ENCODE measurements around the gene GRIA1. TPM values are rescaled to one million over a fixed set of nuclear protein-coding genes. Genes with fewer than 3 reads are reported as not detected.

Gene GRIA1
- total RNA-seq, 2 donors from 2014 or later = 1.2 TPM; not detected in 1

DNA sequence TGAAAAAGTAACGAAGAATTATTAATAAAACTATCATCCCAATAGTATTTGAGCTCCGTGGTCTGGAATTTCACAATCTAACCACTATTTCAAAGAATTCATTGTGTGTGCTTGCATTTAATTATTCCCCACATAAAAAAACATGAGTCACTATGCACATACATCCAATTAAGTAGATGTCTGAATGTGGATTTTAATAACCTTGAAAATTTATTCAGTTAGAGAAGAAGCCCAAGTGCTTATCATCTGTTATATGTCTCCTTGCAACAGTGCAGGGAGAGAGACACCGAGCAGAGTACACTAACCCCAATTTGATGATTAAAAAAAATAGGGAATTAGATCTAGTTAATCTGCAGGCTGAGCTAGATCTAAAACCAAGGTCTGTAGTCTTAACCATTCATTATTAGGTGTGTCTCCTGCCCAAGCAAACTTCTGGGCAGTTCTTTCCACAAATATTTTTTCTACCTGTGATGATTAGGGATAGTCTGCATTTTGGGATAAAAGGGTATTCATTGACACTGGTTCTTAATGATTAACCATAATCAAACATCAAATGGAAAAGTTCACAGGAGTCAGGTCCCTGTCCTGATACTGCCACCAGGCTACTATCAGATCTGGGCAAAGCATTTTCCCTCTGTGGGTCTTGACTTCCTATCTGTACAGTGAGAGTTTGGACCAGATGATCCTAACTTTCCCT is 164.2 kb downstream of the GRIA1 start:
- H3K4me3 ChIP-seq (ENCODE audit: low read length) = no peak overlapping the region
- Mint-ChIP-seq H3K4me3 (no peak overlapping the region), H3K36me3 (ENCODE audit: low read depth) (no peaks in the 10 kb centered on the region), H3K9me3 (no peaks in the 10 kb centered on the region), H3K27ac (no peak overlapping the region), H3K4me1 (peaks cover 3% of the 10 kb centered on the region), H3K27me3 (ENCODE audit: insufficient read depth) (no peaks in the 10 kb centered on the region)
- no peak overlapping the region for H3K27ac ChIP-seq (ENCODE audit: low read depth, low read length)
- no peaks in the 10 kb centered on the region for H3K36me3 ChIP-seq (ENCODE audit: control insufficient read depth, insufficient read depth, low read length)
- no peak overlapping the region for H3K9ac ChIP-seq (ENCODE audit: extremely low read depth, low read length, poor library complexity, severe bottlenecking)
- TF ChIP-seq, protein P1, sequence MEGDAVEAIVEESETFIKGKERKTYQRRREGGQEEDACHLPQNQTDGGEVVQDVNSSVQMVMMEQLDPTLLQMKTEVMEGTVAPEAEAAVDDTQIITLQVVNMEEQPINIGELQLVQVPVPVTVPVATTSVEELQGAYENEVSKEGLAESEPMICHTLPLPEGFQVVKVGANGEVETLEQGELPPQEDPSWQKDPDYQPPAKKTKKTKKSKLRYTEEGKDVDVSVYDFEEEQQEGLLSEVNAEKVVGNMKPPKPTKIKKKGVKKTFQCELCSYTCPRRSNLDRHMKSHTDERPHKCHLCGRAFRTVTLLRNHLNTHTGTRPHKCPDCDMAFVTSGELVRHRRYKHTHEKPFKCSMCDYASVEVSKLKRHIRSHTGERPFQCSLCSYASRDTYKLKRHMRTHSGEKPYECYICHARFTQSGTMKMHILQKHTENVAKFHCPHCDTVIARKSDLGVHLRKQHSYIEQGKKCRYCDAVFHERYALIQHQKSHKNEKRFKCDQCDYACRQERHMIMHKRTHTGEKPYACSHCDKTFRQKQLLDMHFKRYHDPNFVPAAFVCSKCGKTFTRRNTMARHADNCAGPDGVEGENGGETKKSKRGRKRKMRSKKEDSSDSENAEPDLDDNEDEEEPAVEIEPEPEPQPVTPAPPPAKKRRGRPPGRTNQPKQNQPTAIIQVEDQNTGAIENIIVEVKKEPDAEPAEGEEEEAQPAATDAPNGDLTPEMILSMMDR (conservative IDR thresholded peaks at IDR 0.05) = no peak
- H3K4me1 ChIP-seq (ENCODE audit: control insufficient read depth, insufficient read depth, low read length) = no peaks in the 10 kb centered on the region
- DNase-seq = no peak
- H3K27me3 ChIP-seq (ENCODE audit: control insufficient read depth, insufficient read depth, low read length, poor library complexity, severe bottlenecking) = no peaks in the 10 kb centered on the region
- WGBS, 2 experiments (ENCODE audit: insufficient coverage in 1 of 2, insufficient read length in 1 of 2) = 93% methylated on average over 3 of the region's 3 CpGs; no CpG with 5 or more reads in 1 of the 2 experiments
- H3K9me3 ChIP-seq (ENCODE audit: control insufficient read depth, low read length) = no peaks in the 10 kb centered on the region

DNA sequence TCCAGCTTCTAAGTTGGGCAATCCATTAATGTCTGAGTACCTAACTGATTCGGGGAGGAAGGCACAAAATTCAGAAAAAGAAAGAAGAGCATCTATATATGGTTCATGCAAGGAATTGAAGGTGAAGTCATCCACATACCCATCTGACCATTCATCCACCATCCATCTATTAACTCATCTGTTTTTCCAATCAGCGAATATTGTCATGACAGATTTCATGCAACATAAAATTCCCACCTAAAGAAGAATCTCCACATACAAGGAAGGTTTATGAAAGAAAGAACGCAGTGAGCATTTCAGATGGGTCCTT is 164.7 kb downstream of the GRIA1 start:
- 83 to 100% methylated on average over 1 to 3 of the region's 3 CpGs for WGBS, 2 experiments (ENCODE audit: insufficient coverage in 1 of 2, insufficient read length in 1 of 2)
- Mint-ChIP-seq H3K4me1 (peaks cover 3% of the 10 kb centered on the region), H3K27me3 (ENCODE audit: insufficient read depth) (no peaks in the 10 kb centered on the region), H3K9me3 (no peaks in the 10 kb centered on the region), H3K4me3 (no peak overlapping the region), H3K36me3 (ENCODE audit: low read depth) (no peaks in the 10 kb centered on the region), H3K27ac (no peak overlapping the region)
- H3K9ac ChIP-seq (ENCODE audit: extremely low read depth, low read length, poor library complexity, severe bottlenecking) = no peak overlapping the region
- TF ChIP-seq, protein P1 (conservative IDR thresholded peaks at IDR 0.05) = no peak
- no peaks in the 10 kb centered on the region for H3K9me3 ChIP-seq (ENCODE audit: control insufficient read depth, low read length)
- H3K27me3 ChIP-seq (ENCODE audit: control insufficient read depth, insufficient read depth, low read length, poor library complexity, severe bottlenecking) = no peaks in the 10 kb centered on the region
- DNase-seq = no peak
- no peaks in the 10 kb centered on the region for H3K36me3 ChIP-seq (ENCODE audit: control insufficient read depth, insufficient read depth, low read length)
- no peaks in the 10 kb centered on the region for H3K4me1 ChIP-seq (ENCODE audit: control insufficient read depth, insufficient read depth, low read length)
- no peak overlapping the region for H3K4me3 ChIP-seq (ENCODE audit: low read length)
- H3K27ac ChIP-seq (ENCODE audit: low read depth, low read length) = no peak overlapping the region

DNA sequence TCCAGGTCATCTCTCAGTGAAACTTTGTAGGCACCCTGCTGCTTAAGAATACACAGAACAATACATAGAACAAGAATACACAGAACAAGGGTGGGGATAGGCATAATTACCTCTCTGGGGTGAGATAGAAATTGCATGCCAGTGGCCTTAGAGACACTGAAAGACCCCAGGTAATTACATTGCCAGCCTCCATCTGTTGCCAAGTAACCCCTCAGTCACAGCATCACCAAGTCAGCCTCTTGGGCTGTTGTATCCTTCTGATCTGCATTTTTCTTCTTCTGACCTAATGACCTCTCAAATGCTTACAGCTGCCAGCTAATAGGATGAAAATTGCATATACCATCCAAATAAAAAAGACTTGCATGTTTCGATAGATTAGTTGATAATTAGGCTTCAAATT is 167.7 kb downstream of the GRIA1 start:
- TF ChIP-seq, protein P1 (conservative IDR thresholded peaks at IDR 0.05) = no peak
- Mint-ChIP-seq H3K4me1 (peaks cover 14% of the 10 kb centered on the region), H3K4me3 (no peak overlapping the region), H3K27ac (no peak overlapping the region), H3K9me3 (no peaks in the 10 kb centered on the region), H3K36me3 (ENCODE audit: low read depth) (no peaks in the 10 kb centered on the region), H3K27me3 (ENCODE audit: insufficient read depth) (no peaks in the 10 kb centered on the region)
- no peak for DNase-seq
- H3K4me3 ChIP-seq (ENCODE audit: low read length) = no peak overlapping the region
- H3K27ac ChIP-seq (ENCODE audit: low read depth, low read length) = peak overlapping the region; percentile 84
- no peaks in the 10 kb centered on the region for H3K27me3 ChIP-seq (ENCODE audit: control insufficient read depth, insufficient read depth, low read length, poor library complexity, severe bottlenecking)
- no peaks in the 10 kb centered on the region for H3K4me1 ChIP-seq (ENCODE audit: control insufficient read depth, insufficient read depth, low read length)
- 57% methylated on average over 1 of the region's 1 CpG; no CpG with 5 or more reads in 1 of the 2 experiments for WGBS, 2 experiments (ENCODE audit: insufficient coverage in 1 of 2, insufficient read length in 1 of 2)
- H3K9ac ChIP-seq (ENCODE audit: extremely low read depth, low read length, poor library complexity, severe bottlenecking) = no peak overlapping the region
- no peaks in the 10 kb centered on the region for H3K36me3 ChIP-seq (ENCODE audit: control insufficient read depth, insufficient read depth, low read length)
- H3K9me3 ChIP-seq (ENCODE audit: control insufficient read depth, low read length) = no peaks in the 10 kb centered on the region

All from endodermal cell (in vitro differentiated cells).